Gastrocnemius medialis (tissue), 4 donors: ENCODE data around the gene EID2. TPM values are rescaled to one million over a fixed set of nuclear protein-coding genes. Genes with fewer than 3 reads are reported as not detected.

Experiments
- ATAC-seq, 2 donors: fragments of 150-250 bp; one replicate each; pipeline ENCODE4 v1.9.1; 2016
- DNase-seq, 2 donors: peaks; one replicate each; pipeline ENCODE4 v3.0.0-alpha.2; 2019
- H3K27ac ChIP-seq, 4 donors: fragments of 200-600 bp; sonication (generic); 1 replicate in 1 of 4; 2 replicates in 3 of 4; pipeline ENCODE4 v1.5.1; 2016 to 2018; ENCODE audit warnings: mild to moderate bottlenecking in 2 of 4, moderate library complexity in 1 of 4
- H3K27me3 ChIP-seq, 3 donors: fragments of 200-600 bp; sonication (generic) in 2 of 3; 1 replicate in 1 of 3; 2 replicates in 2 of 3; pipeline versions ENCODE4 v1.5.1 to v1.6.0; 2016 to 2019; ENCODE audit warnings: mild to moderate bottlenecking in 1 of 3, moderate library complexity in 1 of 3
- H3K36me3 ChIP-seq, 2 donors: fragments of 200-600 bp; sonication (generic) in 1 of 2; one replicate each; pipeline ENCODE4 v1.5.1; 2017 to 2018
- H3K4me1 ChIP-seq, 2 donors: fragments of 200-600 bp; sonication (generic) in 1 of 2; one replicate each; pipeline ENCODE4 v1.5.1; 2016 to 2017; ENCODE audit warnings: mild to moderate bottlenecking in 2 of 2
- H3K4me3 ChIP-seq, 4 donors: fragments of 200-600 bp; sonication (generic) in 3 of 4; 1 replicate in 1 of 4; 2 replicates in 3 of 4; pipeline ENCODE4 v1.5.1; 2016 to 2019; ENCODE audit warnings: mild to moderate bottlenecking in 2 of 4
- H3K9me3 ChIP-seq, 3 donors: fragments of 200-600 bp; sonication (generic) in 2 of 3; 1 replicate in 1 of 3; 2 replicates in 2 of 3; pipeline ENCODE4 v1.5.1; 2016 to 2019
- POLR2A ChIP-seq, 2 donors: fragments of 450-650 bp; IDR thresholded peaks; one replicate each; pipeline ENCODE4 v1.6.1; 2017; ENCODE audit warnings: antibody characterized with exemption in 2 of 2, mild to moderate bottlenecking in 2 of 2, moderate library complexity in 2 of 2
- in situ Hi-C, 4 donors: fragments of 200-750 bp; cut with MboI; loops; one replicate each; pipeline versions ENCODE4 v1.15.0 to v1.8.0; 2017; ENCODE audit warnings: low sequenced_read_pairs in 4 of 4
- intact Hi-C: fragments of 100-400 bp; cut with DNase I; formaldehyde crosslinking; loops from one replicate; pipeline ENCODE4 v1.15.1; 2023; ENCODE audit warnings: low total_unique reads
- total RNA-seq, 4 donors: library from RNA; depleted of rRNA; stranded (reverse); fragments of >200 nt; gene quantifications; one replicate each; pipeline versions ENCODE4 v1.1.0 to v1.2.3, GENCODE V29; 2016
- TF ChIP-seq, protein P1 (sequence below), 5 experiments: fragments of 450-650 bp in 3 of 5; fragments of 200-600 bp in 2 of 5; sonication (generic) in 2 of 5; IDR thresholded peaks in 4 of 5; conservative IDR thresholded peaks in 1 of 5; 1 replicate in 4 of 5; 2 replicates in 1 of 5; pipeline ENCODE4 v1.5.1; 2016 to 2019; ENCODE audit warnings: antibody characterized with exemption in 5 of 5, mild to moderate bottlenecking in 3 of 5, moderate library complexity in 3 of 5

Gene EID2
- total RNA-seq, 4 donors from 2014 or later, result 7.8 to 12.7 (median 9.4) TPM

DNA sequence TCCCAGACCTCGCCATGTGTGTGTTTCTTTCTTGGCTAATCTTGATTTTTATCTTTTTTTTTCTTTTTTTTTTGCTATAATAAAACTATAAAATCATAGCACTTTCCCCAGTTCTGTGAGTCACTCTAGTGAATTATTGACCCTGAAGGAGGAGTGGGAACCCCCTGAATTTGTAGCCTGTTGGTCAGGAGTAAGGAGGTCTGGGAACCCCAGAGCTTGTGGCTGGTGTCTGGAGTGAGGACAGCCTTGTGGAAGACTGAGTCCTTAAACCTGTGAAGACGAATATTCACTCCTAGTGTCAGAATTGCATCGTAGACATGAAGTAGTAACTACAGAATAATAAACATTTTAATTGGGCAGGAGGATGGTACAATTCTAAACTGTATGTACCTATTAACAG, 14.8 kb downstream of the EID2 start:
- H3K9me3 ChIP-seq, result no peaks in the 10 kb centered on the region
- ATAC-seq, result no peak
- H3K27me3 ChIP-seq, result no peaks in the 10 kb centered on the region
- H3K4me3 ChIP-seq, result no peak overlapping the region
- intact Hi-C loops, result no loop called here
- no peaks in the 10 kb centered on the region for H3K4me1 ChIP-seq
- no peak for DNase-seq
- in situ Hi-C loops, result loop anchor here in 3 of 4 donors (25.0 kb wide), 4 partner anchors 88 to 413 kb away; partner anchors contain the start of genes GMFG (in 2 of the 3), SAMD4B (in 2 of the 3), DYRK1B (in 1 of the 3) and FBL (in 1 of the 3)
- H3K27ac ChIP-seq, result no peak overlapping the region
- TF ChIP-seq POLR2A (IDR thresholded peaks at IDR 0.05), result no peak
- TF ChIP-seq, protein P1, sequence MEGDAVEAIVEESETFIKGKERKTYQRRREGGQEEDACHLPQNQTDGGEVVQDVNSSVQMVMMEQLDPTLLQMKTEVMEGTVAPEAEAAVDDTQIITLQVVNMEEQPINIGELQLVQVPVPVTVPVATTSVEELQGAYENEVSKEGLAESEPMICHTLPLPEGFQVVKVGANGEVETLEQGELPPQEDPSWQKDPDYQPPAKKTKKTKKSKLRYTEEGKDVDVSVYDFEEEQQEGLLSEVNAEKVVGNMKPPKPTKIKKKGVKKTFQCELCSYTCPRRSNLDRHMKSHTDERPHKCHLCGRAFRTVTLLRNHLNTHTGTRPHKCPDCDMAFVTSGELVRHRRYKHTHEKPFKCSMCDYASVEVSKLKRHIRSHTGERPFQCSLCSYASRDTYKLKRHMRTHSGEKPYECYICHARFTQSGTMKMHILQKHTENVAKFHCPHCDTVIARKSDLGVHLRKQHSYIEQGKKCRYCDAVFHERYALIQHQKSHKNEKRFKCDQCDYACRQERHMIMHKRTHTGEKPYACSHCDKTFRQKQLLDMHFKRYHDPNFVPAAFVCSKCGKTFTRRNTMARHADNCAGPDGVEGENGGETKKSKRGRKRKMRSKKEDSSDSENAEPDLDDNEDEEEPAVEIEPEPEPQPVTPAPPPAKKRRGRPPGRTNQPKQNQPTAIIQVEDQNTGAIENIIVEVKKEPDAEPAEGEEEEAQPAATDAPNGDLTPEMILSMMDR (IDR thresholded peaks at IDR 0.05 in 4 of 5, conservative IDR thresholded peaks at IDR 0.05 in 1 of 5), result no peak
- H3K36me3 ChIP-seq, result no peaks in the 10 kb centered on the region

DNA sequence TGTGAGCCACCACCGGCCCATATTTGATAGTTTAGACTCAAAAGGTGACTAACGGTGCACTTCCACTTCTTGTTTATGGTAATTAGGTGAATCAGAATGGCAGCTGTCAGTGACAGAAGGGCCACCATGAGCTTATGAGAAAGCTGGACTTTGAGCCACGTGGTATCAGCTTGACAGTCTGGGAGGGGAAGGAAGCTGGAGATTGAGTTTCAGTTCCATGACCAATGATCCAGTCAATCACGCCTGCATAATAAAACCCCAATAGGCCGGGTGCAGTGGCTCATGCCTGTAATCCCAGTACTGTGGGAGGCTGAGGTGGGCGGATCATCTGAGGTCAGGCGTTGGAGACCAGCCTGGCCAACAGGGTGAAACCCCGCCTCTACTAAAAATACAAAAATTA, 15.5 kb downstream of the EID2 start:
- intact Hi-C loops, result no loop called here
- no peak for TF ChIP-seq POLR2A (IDR thresholded peaks at IDR 0.05)
- TF ChIP-seq, protein P1 (IDR thresholded peaks at IDR 0.05 in 4 of 5, conservative IDR thresholded peaks at IDR 0.05 in 1 of 5), result no peak
- Histone ChIP-seq H3K9me3 (no peaks in the 10 kb centered on the region), H3K4me3 (no peak overlapping the region), H3K27me3 (no peaks in the 10 kb centered on the region), H3K4me1 (no peaks in the 10 kb centered on the region), H3K27ac (no peak overlapping the region), H3K36me3 (no peaks in the 10 kb centered on the region)
- in situ Hi-C loops, result no loop called here
- no peak for DNase-seq
- ATAC-seq, result no peak

DNA sequence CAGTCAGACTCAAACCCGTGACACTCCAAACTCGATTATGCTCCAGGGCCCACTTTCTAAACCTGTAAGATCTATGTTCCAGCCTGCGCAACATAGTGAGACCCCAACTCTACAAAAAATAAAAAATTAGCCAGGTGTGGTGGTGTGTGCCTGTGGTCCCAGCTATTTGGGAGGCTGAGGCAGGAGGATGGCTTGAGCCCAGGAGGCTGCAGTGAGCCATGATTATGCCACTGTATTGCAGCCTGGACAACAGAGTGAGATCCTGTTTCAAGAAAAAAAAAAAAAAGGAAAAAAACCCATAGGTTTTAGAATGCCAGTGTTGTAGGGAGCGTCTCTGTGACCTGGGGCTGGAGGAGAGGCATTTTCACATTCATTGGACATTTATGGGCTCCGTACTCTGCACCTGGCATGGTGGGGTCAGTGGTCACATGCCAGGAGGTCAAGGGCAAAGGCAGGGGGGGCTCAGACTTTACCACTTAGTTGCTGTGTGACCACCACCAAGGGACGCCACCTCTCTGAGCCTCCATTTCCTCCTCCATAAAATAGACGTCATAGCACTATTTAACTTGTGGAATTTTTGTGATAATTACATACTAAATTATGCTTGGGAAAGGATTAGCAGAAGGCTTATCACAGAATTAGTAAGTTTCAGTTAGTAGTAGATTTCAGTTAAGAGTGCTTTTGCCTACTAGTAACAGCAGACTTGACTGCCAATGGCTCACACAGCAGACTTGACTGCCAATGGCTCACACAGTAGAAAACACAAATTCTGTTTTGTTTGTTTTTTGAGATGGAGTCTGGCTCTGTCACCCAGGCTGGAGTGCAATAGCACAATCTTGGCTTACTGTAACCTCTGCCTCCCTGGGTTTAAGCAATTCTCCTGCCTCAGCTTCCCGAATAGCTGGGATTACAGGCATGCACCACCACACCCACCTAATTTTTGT, 19.1 kb downstream of the EID2 start:
- TF ChIP-seq POLR2A (IDR thresholded peaks at IDR 0.05), result no peak
- TF ChIP-seq, protein P1 (IDR thresholded peaks at IDR 0.05 in 4 of 5, conservative IDR thresholded peaks at IDR 0.05 in 1 of 5), result no peak
- ATAC-seq, result no peak
- H3K36me3 ChIP-seq, result no peaks in the 10 kb centered on the region
- in situ Hi-C loops, result no loop called here
- H3K27me3 ChIP-seq, result peaks cover 10 to 19% (median 18%) of the 10 kb centered on the region in 3 donors
- no peaks in the 10 kb centered on the region for H3K4me1 ChIP-seq
- H3K9me3 ChIP-seq, result no peaks in the 10 kb centered on the region
- intact Hi-C loops, result no loop called here
- H3K27ac ChIP-seq, result no peak overlapping the region
- DNase-seq, result no peak
- no peak overlapping the region for H3K4me3 ChIP-seq

DNA sequence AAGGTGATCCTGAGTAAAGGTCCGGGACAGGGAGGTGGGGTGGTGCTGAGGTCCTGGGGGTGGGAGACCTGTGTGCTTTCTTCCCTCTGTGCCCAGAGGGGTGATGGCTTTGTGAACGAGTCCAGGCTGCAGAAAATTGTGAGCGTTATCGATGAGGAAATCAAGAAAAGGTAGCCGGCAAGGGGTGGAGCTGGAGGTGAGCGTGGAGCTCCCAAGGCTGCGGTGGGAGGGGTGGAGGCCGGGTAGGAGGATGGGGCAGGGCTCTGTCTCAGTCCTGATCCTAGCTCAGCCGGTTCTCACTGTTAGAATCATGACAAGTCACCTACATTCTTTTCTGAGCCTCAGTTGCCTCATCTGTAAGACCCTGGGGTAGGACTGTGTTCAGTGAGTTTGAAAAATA, 21.0 kb downstream of the EID2 start:
- no peak for DNase-seq
- intact Hi-C loops (no loop called here), in situ Hi-C loops (no loop called here)
- TF ChIP-seq, protein P1 (IDR thresholded peaks at IDR 0.05 in 4 of 5, conservative IDR thresholded peaks at IDR 0.05 in 1 of 5), result no peak
- no peak for TF ChIP-seq POLR2A (IDR thresholded peaks at IDR 0.05)
- Histone ChIP-seq H3K27ac (no peak overlapping the region), H3K27me3 (peaks cover 28 to 37% (median 36%) of the 10 kb centered on the region in 3 donors), H3K4me3 (no peak overlapping the region), H3K36me3 (no peaks in the 10 kb centered on the region), H3K4me1 (no peaks in the 10 kb centered on the region), H3K9me3 (no peaks in the 10 kb centered on the region)
- ATAC-seq, result no peak
